Nephron progenitor cell (in vitro differentiated cells): ENCODE results near the gene BMP8A.

Experiments used
- DNase-seq: peaks from one replicate; pipeline ENCODE4 v3.0.0; 2021
- H3K27ac Mint-ChIP-seq: 2 replicates; pipeline ENCODE4 v1.8.0; 2021; ENCODE audit warnings: mild to moderate bottlenecking, moderate library complexity, mixed read lengths
- H3K27me3 Mint-ChIP-seq: 2 replicates; pipeline ENCODE4 v1.8.0; 2021; ENCODE audit warnings: mild to moderate bottlenecking, low read depth, mixed read lengths; ENCODE audit not compliant: poor library complexity
- H3K36me3 Mint-ChIP-seq: 2 replicates; pipeline ENCODE4 v1.8.0; 2021; ENCODE audit warnings: low read depth, mixed read lengths
- H3K4me1 Mint-ChIP-seq: 2 replicates; pipeline ENCODE4 v1.8.0; 2021; ENCODE audit warnings: mixed read lengths
- H3K4me3 Mint-ChIP-seq: 2 replicates; pipeline ENCODE4 v1.8.0; 2021; ENCODE audit warnings: mild to moderate bottlenecking, moderate library complexity, mixed read lengths
- H3K9me3 Mint-ChIP-seq: 2 replicates; pipeline ENCODE4 v1.8.0; 2021; ENCODE audit warnings: mild to moderate bottlenecking, moderate library complexity, mixed read lengths
- CTCF ChIP-seq: fragments of 200-600 bp; sonication (generic); IDR thresholded peaks from 2 replicates; pipeline ENCODE4 v1.5.0; 2021; ENCODE audit warnings: antibody characterized with exemption

BMP8A gene

GRCh38 chr1:39562886-39563285, 71.5 kb downstream of the BMP8A start:
- no peak for DNase-seq
- Mint-ChIP-seq H3K4me3 (no peak overlapping the region), H3K9me3 (no peaks in the 10 kb centered on the region), H3K27ac (peak overlapping the region; percentile 73), H3K36me3 (peaks cover 93% of the 10 kb centered on the region), H3K4me1 (peaks cover 12% of the 10 kb centered on the region), H3K27me3 (peaks cover 6% of the 10 kb centered on the region)
- TF ChIP-seq CTCF = no peak

GRCh38 chr1:39563669-39564068, 72.2 kb downstream of the BMP8A start:
- Mint-ChIP-seq H3K4me3 (no peak overlapping the region), H3K27ac (no peak overlapping the region), H3K9me3 (no peaks in the 10 kb centered on the region), H3K4me1 (peaks cover 6% of the 10 kb centered on the region), H3K36me3 (peaks cover 93% of the 10 kb centered on the region), H3K27me3 (peaks cover 6% of the 10 kb centered on the region)
- no peak for DNase-seq
- TF ChIP-seq CTCF = no peak

- no peaks in the 10 kb centered on the region for H3K4me1 Mint-ChIP-seq
- no peaks in the 10 kb centered on the region for H3K9me3 Mint-ChIP-seq
- DNase-seq = no peak
- no peak for TF ChIP-seq CTCF
- H3K27ac Mint-ChIP-seq = no peak overlapping the region
- H3K4me3 Mint-ChIP-seq = no peak overlapping the region
- no peaks in the 10 kb centered on the region for H3K27me3 Mint-ChIP-seq
- peaks cover 93% of the 10 kb centered on the region for H3K36me3 Mint-ChIP-seq
Measured at GRCh38 chr1:39564340-39564739, 72.9 kb downstream of the BMP8A start.

GRCh38 chr1:39564941-39565340, 73.5 kb downstream of the BMP8A start:
- Mint-ChIP-seq H3K4me3 (no peak overlapping the region), H3K4me1 (no peaks in the 10 kb centered on the region), H3K27me3 (no peaks in the 10 kb centered on the region), H3K36me3 (peaks cover 95% of the 10 kb centered on the region), H3K27ac (no peak overlapping the region), H3K9me3 (no peaks in the 10 kb centered on the region)
- no peak for DNase-seq
- TF ChIP-seq CTCF = no peak

- Mint-ChIP-seq H3K4me3 (no peak overlapping the region), H3K27ac (peak overlapping the region; percentile 37), H3K4me1 (peaks cover 2% of the 10 kb centered on the region), H3K36me3 (peaks cover 94% of the 10 kb centered on the region), H3K27me3 (no peaks in the 10 kb centered on the region), H3K9me3 (no peaks in the 10 kb centered on the region)
- no peak for TF ChIP-seq CTCF
- DNase-seq = no peak
Measured at GRCh38 chr1:39566441-39567137, 75.2 kb downstream of the BMP8A start.

GRCh38 chr1:39567302-39567701, 75.9 kb downstream of the BMP8A start:
- Mint-ChIP-seq H3K4me1 (peaks cover 9% of the 10 kb centered on the region), H3K27me3 (no peaks in the 10 kb centered on the region), H3K36me3 (peaks cover 94% of the 10 kb centered on the region), H3K4me3 (no peak overlapping the region), H3K9me3 (no peaks in the 10 kb centered on the region), H3K27ac (no peak overlapping the region)
- no peak for DNase-seq
- TF ChIP-seq CTCF = no peak
